IPS-18a (cell line): ENCODE data around the gene KRTAP10-2.
"Not testable (repeated sequence)": the region's sequence is repeated elsewhere in the genome, so short reads cannot be mapped to it uniquely, and the experiment has no call there.

Experiments
- H3K27ac ChIP-seq: one replicate; pipeline ENCODE4 v1.5.1; 2013; ENCODE audit warnings: low read length
- H3K27me3 ChIP-seq: one replicate; pipeline ENCODE4 v1.6.1; 2013; ENCODE audit warnings: mild to moderate bottlenecking, low read length; ENCODE audit not compliant: control insufficient read depth, insufficient read depth
- H3K36me3 ChIP-seq: one replicate; pipeline ENCODE4 v1.6.1; 2013; ENCODE audit warnings: low read depth, low read length; ENCODE audit not compliant: control insufficient read depth
- H3K4me1 ChIP-seq: one replicate; pipeline ENCODE4 v1.6.1; 2013; ENCODE audit warnings: low read depth, low read length; ENCODE audit not compliant: control insufficient read depth
- H3K4me3 ChIP-seq: one replicate; pipeline ENCODE4 v1.5.1; 2013; ENCODE audit warnings: low read length
- H3K9ac ChIP-seq: one replicate; pipeline ENCODE4 v1.6.1; 2013; ENCODE audit warnings: mild to moderate bottlenecking, low read length, moderate library complexity
- H3K9me3 ChIP-seq: one replicate; pipeline ENCODE4 v1.6.1; 2013; ENCODE audit warnings: low read depth, low read length; ENCODE audit not compliant: control insufficient read depth

The KRTAP10-2 gene

DNA sequence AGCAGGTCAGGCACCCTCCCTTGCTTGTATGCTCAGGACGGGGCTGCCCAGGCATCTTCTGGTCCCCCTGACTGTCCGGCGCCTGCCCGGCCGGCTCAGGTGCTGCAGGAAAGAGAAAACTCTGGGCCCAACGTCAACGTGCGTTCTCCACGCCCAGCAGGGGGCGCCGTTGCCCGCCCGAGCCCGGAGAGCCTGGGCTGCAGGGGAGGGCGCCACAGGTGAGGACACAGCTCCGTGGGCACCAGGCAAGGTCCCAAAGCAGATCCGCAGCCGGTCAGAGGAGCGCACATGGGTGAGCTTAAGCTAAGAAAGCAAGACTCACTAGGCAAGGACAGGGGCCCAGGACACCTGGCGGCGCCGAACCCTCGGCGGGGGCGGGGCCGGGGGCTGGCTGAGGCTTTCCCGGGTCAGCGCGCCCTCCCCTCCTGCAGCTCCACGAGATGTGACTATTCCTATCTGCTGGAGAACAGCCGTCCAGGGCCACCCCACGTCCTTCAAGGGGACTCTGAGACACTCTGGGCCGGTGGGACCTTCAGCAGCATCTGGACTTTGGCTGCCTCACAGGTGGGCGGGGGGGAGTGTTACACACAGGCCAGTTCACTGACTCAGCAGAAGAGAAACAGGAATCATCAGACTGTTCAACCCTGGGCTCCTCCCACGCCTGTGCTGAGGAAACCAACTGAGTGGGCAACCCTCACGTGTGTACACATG, 40.6 kb downstream of the KRTAP10-2 start:
- H3K27me3 ChIP-seq = no peaks in the 10 kb centered on the region
- no peak overlapping the region for H3K9ac ChIP-seq
- peaks cover 4% of the 10 kb centered on the region for H3K36me3 ChIP-seq
- no peak overlapping the region for H3K27ac ChIP-seq
- H3K4me3 ChIP-seq = peak overlapping the region; percentile 33
- no peaks in the 10 kb centered on the region for H3K4me1 ChIP-seq
- H3K9me3 ChIP-seq = no peaks in the 10 kb centered on the region

DNA sequence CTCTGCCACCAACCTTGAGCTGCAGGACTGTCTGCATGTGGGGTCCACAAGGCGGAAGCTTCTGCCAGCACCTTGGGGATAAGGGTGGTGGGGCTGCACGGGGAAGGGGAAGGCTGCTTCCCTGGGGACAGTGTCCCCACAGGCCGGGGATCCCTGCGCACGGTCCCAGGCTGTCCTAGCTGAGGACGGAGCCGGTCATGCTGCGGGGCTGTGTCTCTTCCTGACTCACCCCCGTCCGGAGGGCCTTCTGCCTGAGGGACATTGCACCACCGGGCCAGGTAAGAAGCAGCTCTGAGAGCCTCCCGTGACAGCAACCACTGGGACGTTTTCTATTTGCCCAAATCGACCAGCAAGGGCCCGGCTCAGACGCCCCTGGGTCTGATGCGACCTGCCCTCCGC, 41.2 kb downstream of the KRTAP10-2 start:
- H3K9me3 ChIP-seq = no peaks in the 10 kb centered on the region
- no peak overlapping the region for H3K4me3 ChIP-seq
- peaks cover 4% of the 10 kb centered on the region for H3K36me3 ChIP-seq
- no peaks in the 10 kb centered on the region for H3K27me3 ChIP-seq
- H3K9ac ChIP-seq = no peak overlapping the region
- no peaks in the 10 kb centered on the region for H3K4me1 ChIP-seq
- H3K27ac ChIP-seq = no peak overlapping the region

DNA sequence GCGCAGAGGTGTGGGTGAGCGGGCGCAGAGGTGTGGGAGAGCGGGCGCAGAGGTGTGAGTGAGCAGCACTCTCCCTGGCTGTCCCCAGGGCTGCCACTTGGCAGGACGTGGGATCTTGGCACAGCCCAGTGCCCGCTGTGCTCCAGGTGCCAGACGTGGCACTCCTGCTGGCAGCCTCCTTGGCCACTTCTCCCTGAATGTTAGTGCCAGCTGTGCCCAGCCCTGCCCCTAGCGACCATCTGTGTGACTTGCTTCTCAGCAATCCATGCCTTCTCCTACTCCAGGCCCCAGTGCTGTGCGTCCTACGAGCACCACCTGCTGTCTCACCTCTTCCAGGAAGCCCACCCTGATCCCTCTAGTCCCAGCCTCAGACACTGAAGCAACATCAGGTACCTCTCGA, 41.8 kb downstream of the KRTAP10-2 start:
- no peaks in the 10 kb centered on the region for H3K27me3 ChIP-seq
- H3K4me1 ChIP-seq = no peaks in the 10 kb centered on the region
- no peak overlapping the region for H3K9ac ChIP-seq
- peaks cover 4% of the 10 kb centered on the region for H3K36me3 ChIP-seq
- no peaks in the 10 kb centered on the region for H3K9me3 ChIP-seq
- H3K4me3 ChIP-seq = no peak overlapping the region
- H3K27ac ChIP-seq = no peak overlapping the region

DNA sequence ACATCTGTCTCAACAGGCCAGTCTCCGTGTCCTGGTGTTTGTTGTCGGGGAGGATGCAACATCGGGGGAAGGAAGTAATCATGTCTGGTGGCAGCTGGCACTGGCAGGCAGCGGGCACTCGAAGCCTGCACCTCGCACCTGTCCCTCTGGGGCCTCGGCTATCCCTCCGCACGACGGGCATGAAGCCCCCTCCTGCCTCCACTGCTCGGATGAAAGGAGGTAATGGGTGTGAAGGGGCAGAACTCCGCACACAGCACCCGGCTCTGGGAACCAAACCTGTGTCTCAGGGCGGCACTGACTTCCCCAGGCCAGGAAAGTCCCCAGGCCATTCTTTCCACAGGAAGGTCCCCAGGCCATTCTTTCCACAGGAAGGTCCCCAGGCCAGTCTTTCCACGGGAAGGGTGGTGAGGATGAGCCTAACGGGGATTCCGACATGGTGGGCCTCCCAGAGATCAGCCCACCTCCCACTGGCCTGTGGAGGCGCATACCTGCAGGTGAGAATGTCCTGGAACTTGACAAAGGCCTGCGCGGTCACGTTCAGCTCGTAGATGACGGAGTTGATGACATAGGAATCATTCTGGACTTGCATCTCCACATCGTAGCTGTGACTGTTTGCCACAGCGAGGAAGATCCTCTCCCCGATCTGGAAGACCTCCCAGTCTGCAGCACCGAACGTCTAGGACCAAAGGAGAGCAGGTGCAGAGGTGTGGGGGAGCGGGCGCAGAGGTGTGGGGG, 42.4 kb downstream of the KRTAP10-2 start:
- Histone ChIP-seq H3K9ac (no peak overlapping the region), H3K27ac (no peak overlapping the region), H3K4me3 (no peak overlapping the region), H3K36me3 (peaks cover 4% of the 10 kb centered on the region), H3K4me1 (no peaks in the 10 kb centered on the region), H3K27me3 (no peaks in the 10 kb centered on the region), H3K9me3 (no peaks in the 10 kb centered on the region)

DNA sequence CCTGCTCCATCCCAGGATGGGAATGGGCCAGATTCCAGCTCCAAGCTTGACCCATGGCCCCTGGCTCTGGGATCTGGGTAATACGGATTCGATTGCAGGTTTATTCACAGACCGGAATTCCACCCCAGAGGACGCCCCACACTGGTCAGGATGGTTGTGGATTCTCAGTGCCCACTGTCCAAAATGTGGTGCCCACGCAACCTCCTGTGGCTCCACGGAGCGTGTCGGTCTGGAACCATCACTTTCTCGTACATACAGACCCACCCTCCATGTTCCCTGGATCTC, 42.9 kb downstream of the KRTAP10-2 start:
- Histone ChIP-seq H3K4me1 (no peaks in the 10 kb centered on the region), H3K9me3 (no peaks in the 10 kb centered on the region), H3K27ac (no peak overlapping the region), H3K27me3 (no peaks in the 10 kb centered on the region), H3K9ac (no peak overlapping the region), H3K4me3 (no peak overlapping the region), H3K36me3 (peaks cover 4% of the 10 kb centered on the region)

DNA sequence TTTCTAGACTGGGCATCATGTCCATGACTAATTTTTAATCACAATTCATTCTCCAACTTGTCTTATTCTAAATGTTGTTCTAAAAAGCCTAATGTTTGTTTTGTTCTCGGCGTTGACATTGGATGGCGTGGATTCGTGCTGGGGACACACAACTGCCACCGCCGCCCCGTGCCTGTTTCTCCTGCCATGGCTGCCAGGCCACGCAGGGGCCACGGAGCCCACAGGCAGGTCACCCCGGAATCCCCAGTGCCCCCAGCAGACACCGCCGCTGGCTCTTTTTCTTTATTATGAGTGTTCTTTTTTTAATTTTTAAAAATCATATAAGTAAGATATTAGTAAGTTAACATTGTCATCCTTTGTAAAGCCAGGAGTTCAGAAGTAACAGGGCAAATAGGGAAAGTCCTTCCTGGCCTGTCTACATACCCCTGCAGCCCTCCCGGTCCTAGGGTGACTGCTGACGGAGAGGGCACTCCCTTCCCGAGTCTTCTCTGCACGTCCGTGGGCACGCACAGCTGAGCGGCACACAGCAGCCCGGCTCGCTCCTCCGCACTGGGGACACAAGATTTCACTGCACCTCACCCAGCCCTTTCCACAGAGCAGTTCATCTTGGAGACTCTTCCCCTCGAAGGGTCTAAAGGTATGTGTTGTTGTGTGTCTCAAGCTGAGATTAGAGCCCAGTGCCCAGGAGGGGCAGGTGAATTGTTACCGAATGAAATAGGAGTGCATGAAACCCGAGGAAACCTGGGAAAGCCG, 43.5 kb downstream of the KRTAP10-2 start:
- Histone ChIP-seq H3K27me3 (no peaks in the 10 kb centered on the region), H3K36me3 (peaks cover 4% of the 10 kb centered on the region), H3K27ac (no peak overlapping the region), H3K4me1 (no peaks in the 10 kb centered on the region), H3K9ac (no peak overlapping the region), H3K9me3 (no peaks in the 10 kb centered on the region), H3K4me3 (no peak overlapping the region)

DNA sequence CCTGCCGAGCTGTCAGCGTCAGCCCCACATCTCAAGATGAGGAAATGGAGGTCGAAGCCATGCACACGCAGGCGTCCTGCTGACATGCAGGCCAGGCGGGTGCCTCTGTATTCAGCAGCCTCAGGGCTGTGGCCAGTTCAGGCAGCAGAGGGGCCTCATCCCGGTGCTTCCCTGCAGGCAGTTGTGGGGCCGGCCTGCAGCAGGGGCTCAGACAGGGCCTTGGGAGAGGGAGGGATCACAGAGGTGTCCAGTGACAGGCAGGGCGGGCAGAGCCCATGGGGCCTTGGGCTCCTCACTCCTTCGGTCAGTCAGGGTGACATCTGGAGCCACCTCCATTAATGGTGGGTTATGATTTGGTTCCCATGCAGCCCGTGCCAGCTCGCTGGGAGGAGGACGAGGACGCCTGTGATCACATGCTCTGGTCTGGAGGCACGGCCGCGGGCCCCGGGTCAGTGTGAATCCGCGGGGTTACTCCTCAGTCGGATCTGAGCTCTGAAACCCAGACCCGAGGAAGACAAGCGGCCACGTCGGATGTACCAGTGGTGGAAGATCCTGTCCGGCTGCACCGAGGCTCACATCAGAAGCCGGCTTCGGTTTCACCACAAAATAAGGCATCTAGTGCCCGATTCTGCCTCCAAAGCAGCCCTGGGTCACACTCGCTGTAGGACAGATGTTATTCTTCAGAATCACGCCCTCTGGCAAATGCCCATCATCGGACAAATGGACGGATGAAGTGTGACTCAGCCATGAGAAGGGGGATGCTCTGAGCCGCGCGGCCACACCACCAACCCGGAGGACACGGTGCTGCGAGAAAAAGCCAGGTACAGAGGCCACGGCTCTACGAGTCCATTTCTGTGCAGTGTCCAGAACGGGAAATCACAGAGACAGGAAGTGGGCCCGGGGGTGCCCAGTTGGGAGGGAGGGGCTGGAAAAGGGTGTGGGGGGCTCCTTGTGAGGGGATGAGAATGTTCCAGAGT, 44.7 kb downstream of the KRTAP10-2 start:
- Histone ChIP-seq H3K36me3 (peaks cover 4% of the 10 kb centered on the region), H3K27ac (no peak overlapping the region), H3K27me3 (no peaks in the 10 kb centered on the region), H3K9ac (no peak overlapping the region), H3K4me1 (no peaks in the 10 kb centered on the region), H3K4me3 (no peak overlapping the region), H3K9me3 (no peaks in the 10 kb centered on the region)

DNA sequence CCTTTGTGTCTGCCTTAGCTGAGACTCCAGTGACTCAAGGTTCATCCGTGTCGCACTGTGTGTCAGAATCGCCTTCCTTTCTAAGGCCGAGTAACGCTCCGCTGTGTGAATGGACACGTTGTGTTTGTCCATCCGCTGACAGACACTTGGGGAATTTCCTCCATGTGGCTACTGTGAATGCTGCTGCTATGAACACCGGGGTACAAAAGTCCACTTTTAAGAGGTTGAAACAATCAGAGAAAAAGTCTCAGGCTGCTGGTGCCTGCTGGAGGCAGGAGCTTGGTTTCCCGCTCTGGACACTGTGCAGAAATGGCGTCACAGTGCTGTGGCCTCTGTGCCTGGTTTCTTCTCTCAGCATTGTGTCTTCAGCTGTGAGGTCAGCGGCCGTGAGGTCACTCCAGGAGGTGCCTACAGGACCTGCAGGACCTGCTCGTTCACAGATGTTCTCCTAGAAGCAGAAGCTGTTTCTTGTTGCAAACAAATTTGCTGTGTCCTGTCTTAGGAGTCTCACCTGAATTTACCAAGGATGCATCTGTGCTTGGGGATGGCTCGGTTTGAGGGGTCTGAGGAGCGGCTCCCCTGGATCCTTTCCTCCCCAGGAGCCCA, 45.5 kb downstream of the KRTAP10-2 start:
- Histone ChIP-seq H3K4me3 (no peak overlapping the region), H3K36me3 (no peaks in the 10 kb centered on the region), H3K9me3 (no peaks in the 10 kb centered on the region), H3K27me3 (no peaks in the 10 kb centered on the region), H3K9ac (no peak overlapping the region), H3K4me1 (no peaks in the 10 kb centered on the region), H3K27ac (no peak overlapping the region)

DNA sequence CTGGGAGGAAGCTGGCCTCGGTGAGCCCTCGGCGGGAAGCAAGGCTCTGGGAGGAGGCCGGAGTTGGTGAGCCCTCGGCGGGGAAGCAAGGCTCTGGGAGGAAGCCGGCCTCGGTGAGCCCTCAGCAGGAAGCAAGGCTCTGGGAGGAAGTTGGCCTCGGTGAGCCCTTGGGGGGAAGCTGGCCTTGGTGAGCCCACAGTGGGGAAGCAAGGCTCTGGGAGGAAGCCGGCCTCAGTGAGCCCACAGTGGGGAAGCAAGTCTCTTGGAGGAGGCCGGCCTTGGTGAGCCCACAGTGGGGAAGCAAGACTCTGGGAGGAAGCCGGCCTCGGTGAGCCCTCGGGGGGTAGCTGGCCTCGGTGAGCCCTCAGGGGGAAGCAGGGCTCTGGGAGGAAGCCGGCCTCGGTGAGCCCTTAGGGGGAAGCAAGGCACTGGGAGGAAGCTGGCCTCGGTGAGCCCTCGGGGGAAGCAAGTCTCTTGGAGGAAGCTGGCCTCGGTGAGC, 47.4 kb downstream of the KRTAP10-2 start:
- no peak overlapping the region for H3K9ac ChIP-seq

DNA sequence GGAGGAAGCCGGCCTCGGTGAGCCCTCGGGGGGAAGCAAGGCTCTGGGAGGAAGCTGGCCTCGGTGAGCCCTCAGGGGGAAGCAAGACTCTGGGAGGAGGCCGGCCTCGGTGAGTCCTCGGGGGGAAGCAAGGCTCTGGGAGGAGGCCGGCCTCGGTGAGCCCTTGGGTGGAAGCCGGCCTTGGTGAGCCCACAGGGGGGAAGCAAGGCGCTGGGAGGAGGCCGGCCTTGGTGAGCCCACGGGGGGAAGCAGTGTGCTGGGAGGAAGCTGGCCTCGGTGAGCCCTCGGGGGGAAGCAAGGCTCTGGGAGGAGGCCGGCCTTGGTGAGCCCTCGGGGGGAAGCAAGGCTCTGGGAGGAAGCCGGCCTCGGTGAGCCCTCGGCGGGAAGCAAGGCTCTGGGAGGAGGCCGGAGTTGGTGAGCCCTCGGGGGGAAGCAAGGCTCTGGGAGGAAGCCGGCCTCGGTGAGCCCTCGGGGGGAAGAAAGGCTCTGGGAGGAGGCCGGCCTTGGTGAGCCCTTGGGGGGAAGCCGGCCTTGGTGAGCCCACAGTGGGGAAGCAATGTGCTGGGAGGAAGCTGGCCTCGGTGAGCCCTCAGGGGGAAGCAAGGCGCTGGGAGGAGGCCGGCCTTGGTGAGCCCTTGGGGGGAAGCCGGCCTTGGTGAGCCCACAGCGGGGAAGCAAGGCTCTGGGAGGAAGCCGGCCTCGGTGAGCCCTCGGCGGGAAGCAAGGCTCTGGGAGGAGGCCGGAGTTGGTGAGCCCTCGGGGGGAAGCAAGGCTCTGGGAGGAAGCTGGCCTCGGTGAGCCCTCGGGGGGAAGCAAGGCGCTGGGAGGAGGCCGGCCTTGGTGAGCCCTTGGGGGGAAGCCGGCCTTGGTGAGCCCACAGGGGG, 48.1 kb downstream of the KRTAP10-2 start:
- H3K27me3 ChIP-seq = not testable (repeated sequence)

More for the DNA sequence above, 47.4 kb downstream of the KRTAP10-2 start:
- Histone ChIP-seq H3K27ac (no peak overlapping the region), H3K9me3 (no peaks in the 10 kb centered on the region), H3K27me3 (no peaks in the 10 kb centered on the region), H3K4me1 (no peaks in the 10 kb centered on the region), H3K4me3 (no peak overlapping the region), H3K36me3 (no peaks in the 10 kb centered on the region)

More for the DNA sequence above, 48.1 kb downstream of the KRTAP10-2 start:
- not testable (repeated sequence) for H3K27ac ChIP-seq, H3K9ac ChIP-seq, H3K4me3 ChIP-seq, H3K4me1 ChIP-seq, H3K9me3 ChIP-seq, H3K36me3 ChIP-seq
